Hair follicular keratinocyte (primary cell): ENCODE data around the gene DSC1. TPM values are rescaled to one million over a fixed set of nuclear protein-coding genes. Genes with fewer than 3 reads are reported as not detected.

Source experiments
- total RNA-seq: library from RNA; depleted of rRNA; stranded (reverse); fragments of >200 nt; gene quantifications from 2 replicates; pipeline ENCODE4 v1.2.3, GENCODE V29; 2015

DSC1 gene
- total RNA-seq = 0.08 TPM in 2 replicates

GRCh38 chr18:31162825-31163435, at the start of gene DSC1:
TSS of gene DSC1 (minus strand) at chr18:31162856. CDS start at chr18:31162594, 262 bp downstream.

GRCh38 chr18:31102025-31102684, 60.5 kb downstream of the DSC1 start, which contains the start of gene DSC2:
TSS of gene DSC2 (minus strand) at chr18:31102421. CDS start at chr18:31101971, 450 bp downstream.

Other genes with a start within 250 kb of the DSC1 start
- gene DSC3, start 120.1 kb downstream of the DSC1 start, total RNA-seq = 64.9 and 106 TPM in 2 replicates
- gene DSC2, start 60.4 kb downstream of the DSC1 start, total RNA-seq = 13.2 and 19.4 TPM in 2 replicates
- 0.38 and 0.55 TPM in 2 replicates for gene DSG1, start 155.3 kb upstream of the DSC1 start, total RNA-seq
- gene DSG4, start 213.9 kb upstream of the DSC1 start, total RNA-seq = under 0.01 TPM in 1 of 2 replicates, not detected in the other